NCI-H2227 (cell line): ENCODE measurements around the gene PCYT1B.
"Not testable (repeated sequence)": the region's sequence is repeated elsewhere in the genome, so short reads cannot be mapped to it uniquely, and the experiment has no call there.

Source experiments
- DNase-seq: peaks from one replicate; lab custom pipeline; 2025; ENCODE audit not compliant: unreplicated experiment; lab: John Stamatoyannopoulos, UW

PCYT1B gene

DNA sequence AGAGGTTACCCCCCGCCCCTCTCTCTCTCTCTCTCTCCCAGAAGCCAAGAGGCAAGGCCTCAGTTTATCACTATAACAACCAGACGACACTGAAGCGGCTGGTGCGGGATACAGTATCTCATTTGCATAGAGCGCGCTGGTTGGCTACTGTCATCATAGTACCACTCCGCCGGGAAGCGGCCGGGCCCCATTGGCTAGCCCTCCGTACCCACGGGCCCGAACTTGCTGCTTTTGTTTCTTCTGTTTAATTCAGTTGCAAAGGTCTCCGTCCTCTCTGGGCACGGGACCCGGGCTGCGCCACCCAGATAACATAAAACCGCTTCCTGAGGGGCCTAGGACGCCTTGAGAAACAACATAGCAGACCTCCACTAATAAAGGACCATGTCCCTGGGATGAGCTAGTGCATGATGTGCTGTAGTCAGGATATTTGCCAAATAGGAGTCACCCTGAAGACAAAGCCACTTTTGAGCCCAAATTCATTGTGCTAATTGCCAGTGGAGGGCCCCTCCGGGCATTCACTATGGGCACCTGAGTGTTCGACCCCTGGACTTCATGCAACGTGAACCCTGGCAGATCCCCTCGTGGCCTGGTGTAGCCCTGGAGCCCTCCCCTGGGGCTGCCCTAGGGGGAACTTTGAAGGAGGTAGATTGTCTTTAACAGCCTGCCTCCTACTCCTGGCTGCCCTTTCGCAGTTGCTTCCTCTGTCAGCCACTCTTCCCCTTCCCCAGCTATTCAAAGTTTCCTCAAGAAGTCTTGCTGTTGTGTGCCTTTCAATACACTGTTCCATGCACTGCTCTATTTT, at the start of gene PCYT1B:
Gene PCYT1B, minus strand, starts transcription at position 91 of the 802 bp plus-strand sequence. CDS start 242 bp downstream, outside the sequence.
- DNase-seq, result peak; percentile 89

DNA sequence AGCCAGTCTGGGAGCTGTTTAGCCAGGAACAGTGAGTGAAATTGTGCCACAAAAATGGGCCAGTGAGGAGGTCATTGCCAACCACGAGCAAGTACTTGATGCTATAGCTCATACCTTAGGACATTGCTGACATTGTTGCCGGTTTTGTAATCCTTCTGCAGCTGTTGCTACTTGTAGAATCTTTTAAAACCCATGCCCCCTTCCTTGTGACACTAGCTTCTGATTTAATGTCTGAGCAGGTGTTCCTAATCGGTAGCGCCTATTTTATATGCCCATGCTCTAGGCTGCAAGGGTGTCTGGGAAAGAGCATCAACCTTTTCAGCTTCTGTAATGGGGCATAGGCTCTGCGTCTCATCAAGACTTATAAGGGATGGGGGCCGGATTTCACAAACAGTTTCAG, 49.1 kb upstream of the PCYT1B start:
- no peak for DNase-seq

DNA sequence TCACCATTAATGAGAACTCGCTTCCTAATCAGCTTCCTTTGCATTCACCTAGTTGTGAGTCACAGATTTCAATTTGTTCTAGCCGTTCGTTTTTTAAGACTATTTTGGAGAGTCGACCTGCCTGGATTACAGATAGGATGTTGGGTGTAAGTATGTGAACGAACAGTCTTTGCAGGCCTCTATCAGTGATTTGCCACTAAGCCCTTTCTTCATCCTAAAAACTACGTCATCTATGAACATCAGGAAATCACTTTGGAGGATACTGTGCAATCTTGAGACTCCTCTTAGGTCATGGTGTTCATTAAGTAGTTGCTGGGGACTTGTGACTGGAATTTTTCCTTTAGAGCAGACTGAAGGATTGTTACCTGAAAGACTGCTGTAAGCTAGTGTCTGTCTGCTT, 47.7 kb upstream of the PCYT1B start:
- DNase-seq, result no peak

DNA sequence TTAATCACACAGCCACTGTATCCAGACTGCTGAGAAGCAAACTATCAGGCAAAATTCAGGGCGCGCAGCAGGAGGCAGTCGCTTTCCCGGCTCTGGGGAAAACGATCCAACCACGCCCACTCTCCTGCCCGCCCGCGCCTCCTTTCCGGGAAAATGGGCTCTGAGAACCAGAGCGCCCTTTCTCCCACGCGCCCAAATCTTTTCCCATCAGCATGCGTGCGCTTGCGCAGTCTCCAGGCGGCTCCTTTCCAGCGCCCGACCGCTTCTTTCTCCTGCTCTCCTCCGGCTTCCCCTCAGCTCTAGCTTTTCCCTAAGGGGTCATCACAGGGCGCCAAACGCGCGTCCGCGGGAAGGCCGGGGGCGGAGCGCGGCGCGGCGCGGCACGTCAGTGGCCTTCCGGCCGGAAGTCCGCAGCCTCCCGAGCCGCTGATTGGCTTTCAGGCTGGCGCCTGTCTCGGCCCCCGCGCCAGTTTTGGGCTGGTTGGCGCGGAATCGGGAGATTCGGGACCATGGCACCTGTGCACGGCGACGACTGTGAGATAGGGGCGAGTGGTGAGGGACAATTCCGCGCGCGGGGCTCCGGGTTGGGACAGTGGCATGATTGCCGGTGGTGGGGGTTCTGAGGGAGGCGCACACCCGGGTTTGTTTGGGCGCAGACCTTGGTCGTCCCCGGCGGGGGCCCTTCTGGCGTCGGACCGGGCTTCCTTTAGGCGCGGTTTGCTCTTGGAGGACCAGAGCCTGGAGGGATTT, 46.5 kb upstream of the PCYT1B start, which contains the start of gene POLA1:
Gene POLA1, plus strand, starts transcription at position 466 of the 750 bp plus-strand sequence. Its CDS starts 44 bp downstream, at position 510.
- DNase-seq, result peak; percentile 99

DNA sequence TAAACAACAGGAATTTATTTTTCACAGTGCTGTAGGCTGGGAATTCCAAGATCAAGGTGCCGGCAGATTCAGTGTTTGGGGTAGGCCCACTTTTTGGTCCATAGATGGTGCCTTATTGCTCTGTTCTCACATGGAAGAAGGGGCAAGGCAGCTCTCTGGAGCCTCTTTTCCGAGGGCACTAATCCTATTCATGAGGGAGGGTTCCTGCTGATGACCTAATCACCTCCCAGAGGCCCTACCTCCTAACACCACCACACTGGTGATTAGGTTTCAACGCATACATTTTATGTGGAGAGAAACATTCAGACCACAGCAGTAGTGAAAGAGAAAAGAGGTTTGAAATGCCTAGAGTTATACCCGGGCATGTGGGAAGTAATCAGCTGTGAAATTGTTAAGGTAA, 45.2 kb upstream of the PCYT1B start:
- DNase-seq, result no peak

DNA sequence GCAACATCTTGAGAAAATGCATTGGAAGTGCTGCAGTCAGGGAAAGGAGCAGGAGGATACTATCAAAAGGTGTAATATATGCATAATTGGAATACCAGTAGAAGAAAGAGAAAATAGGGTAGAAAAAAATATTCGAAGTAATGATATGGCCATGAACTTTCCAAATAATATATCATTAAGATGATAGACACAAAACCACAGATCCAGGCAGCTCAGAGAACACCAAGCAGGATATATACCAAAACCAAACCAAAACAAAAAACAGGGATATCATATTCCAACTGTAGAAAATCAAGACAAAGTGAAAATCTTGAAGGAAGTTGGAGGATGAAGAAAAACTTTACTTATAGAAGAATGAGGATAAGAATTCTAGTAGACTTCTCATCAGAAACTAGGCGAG, 36.9 kb upstream of the PCYT1B start:
- DNase-seq, result no peak

DNA sequence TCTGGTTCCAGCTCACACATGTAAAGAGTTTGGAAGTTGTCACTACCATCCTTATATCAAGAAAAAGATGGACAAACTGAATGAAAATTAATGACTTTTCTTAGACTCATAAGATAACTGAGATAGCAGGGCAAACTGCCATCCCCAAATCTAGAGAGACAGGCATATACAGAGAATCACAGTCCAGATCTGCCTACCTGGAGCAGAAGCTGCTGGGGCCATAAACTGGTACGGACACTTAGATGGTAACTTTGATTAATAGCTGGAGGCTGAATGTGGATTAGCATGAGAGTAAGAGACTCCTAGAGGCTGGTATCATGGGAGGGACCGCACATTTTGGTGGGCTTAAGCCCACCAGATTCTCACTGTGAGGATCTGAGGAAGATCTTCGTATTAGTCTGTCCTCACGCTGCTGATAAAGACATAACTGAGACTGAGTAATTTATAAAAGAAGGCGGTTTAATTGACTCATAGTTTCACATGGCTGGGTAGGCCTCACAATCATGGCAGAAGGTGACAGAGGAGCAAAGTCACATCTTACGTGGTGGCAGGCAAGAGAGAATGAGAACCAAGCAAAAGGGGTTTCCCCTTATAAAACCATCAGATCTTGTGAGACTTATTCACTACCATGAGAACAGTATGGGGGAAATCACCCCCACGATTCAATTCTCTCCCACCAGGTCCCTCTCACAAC, 35.7 kb upstream of the PCYT1B start:
- DNase-seq, result no peak

DNA sequence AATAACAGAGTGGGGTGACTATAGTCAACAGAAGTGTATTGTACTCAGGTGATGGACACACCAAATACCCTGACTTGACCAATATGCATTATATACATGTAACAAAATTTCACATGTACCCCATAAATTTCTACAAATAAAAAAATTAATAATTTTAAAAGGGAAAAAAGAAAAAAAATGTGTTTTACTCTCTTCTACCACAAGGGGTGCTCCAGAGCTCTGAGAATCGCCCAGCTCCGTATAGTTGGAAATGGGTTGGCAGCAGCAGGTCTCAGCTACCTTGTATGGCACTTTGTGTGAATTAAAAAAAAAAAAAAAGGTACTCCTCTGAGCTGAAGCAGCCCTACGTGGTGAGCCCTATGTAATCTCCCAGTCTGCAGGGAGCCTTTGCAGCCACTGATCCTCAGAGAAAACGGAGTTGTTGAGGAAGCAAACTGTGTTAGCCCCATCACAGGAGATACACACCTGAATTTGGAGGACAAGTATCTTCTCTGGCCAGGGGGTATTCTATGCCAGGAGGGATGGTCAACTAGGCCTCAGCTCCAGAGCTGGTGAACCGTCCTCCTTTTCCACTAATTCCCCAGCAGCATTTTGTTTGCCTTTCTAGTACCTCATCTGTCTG, 29.4 kb upstream of the PCYT1B start:
- peak; percentile 24 for DNase-seq

DNA sequence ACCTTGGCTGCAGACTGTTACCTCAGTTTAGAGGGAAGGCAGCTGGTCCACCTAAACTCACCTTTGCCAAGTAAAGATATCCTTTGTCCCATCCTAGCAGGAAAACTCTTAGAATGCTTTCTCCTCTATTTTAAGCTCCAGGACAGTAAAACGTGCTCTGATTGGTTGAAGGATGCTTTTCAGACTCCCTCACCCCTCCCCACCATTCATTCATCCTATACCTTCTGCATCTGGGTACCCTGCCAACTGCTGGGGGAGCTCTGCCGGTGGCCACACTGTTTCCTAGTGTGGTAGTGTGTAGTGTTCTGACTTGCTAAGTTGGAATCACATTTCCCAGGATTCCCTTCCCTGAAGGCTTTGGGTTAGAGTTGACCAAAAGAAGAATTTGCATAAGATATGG, 26.3 kb upstream of the PCYT1B start:
- DNase-seq, result no peak

DNA sequence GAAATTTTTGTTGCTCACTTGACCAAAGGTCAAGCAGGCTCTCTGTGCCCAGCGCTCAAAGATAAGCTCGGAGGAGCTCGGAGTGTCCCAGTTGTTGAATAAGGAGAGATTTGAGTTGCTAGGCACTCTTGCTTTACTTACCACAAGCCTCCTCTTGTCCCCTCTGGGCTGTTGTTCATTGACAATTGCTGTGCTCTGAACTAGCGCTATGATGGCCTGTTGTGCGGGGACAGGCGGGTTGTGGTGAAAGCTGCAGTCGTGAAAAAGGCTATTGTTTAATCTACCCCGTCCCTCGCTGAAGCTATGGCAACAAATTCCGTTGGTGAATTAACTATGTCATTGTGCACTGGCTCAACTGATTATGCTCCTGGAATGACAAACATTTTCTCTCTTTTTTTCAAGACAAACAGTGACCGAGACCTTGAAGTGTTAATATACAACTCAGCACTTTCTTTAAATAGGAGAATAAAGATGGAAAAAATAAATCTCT, 25.6 kb upstream of the PCYT1B start:
- DNase-seq, result no peak

DNA sequence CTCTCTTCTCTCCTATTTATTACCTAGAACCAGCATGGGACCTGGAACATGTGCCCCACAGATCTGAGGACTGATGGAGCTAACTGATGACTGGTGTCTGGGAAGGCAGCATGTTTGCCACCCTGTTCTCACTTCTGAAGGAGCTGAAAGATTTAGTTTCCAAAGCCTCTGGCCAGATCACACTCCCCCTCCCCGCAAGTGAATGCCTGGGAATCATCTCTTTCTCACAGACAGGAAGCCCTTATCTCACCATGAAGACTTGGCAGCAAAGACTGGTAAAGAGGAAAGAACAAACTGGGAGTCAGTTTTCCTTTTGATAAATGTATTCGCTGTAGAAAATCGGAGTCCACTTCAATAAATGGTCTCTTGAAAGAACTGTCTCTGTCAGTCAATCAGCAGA, 21.0 kb upstream of the PCYT1B start:
- DNase-seq, result no peak

DNA sequence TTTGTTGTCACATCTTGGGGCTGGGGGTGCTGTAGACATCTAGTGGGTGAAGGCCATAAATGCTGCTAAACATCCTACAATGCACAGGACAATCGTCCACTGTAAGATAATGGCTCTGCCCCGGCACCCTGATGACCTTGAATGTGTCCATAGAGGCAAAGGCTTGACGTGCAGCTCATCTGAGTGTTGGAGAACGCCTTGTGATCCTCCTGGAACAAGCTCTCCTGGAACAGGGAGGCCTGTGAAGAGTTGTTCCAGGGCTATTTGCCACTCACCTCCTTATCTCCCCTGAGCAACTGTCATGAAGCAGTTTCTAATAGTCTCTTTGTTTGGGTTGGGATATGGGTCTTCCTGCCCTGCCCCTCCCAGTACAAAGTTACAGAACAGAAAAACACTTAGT, 15.2 kb upstream of the PCYT1B start:
- no peak for DNase-seq

DNA sequence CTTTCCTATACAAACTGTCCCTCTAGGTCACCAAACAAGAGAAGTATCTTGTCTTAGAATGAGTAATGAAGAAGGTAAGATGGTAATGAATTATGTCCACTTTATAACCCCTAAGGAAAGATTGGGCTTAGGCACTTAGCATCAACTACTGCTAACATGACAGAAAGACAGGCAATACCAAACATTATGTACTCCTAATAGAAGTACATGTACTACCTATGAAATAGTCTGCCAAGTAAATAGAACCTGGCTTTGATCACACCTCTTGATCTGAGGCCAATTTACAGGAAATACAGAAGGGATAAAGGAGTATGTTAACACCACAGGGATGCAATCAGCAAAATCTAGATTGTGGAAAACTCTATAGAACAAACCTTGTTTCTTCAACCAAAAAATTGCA, 14.1 kb upstream of the PCYT1B start:
- DNase-seq, result no peak

DNA sequence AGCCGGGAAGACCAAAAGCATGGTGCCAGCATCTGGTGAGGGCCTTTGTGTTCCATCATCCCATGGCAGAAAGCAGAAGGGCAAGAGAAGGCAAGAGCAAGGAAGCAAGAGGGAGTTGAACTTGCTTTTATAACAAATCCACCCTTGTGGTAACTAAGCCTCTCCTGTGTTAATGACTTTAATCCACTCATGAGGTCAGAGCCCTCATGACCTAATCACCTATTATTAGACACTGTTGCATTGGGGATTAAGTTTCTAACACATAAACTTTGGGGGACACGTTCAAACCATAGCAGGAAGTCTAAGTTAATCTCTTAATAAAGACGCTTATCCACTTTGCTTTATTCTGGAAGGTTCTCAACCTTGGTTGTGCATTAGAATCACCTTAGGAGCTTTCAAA, 12.5 kb upstream of the PCYT1B start:
- no peak for DNase-seq

DNA sequence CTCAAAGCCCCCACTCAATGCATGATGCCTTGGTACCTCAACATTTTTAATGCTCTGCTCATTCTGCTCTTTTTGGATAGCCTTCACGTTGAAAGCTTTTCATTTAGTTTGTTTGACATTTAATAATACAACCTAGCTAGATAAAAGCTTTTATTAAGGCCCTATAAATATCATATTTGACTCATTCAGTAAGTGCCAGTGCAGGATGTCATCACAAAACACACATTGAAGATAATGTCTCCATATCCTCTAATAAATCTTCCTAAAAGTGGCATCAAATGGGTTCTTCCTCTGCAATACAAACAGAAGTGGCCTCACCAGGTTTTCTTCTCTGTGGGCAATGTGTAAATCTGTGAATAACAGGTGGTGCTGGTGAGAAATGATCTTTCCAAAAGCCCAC, 12.0 kb upstream of the PCYT1B start:
- no peak for DNase-seq

DNA sequence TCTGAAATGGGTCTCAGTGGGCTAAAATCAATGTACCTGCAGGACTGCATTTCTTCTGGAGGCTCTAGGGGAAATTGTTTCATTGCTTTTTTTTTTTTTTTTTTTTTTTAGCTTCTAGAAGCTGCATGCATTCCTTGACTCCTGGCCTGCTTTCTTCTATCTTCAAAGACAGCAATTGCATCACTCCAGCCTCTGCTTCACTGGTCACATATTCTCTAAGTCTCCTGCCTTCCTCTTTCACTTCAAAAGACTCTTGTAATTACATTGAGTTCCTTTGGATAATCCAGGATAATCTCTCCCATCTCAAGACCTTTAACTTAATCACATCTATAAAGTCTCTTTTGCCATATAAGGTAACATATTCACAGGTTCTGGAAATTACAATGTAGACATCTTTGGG, 11.3 kb upstream of the PCYT1B start:
- DNase-seq, result no peak

DNA sequence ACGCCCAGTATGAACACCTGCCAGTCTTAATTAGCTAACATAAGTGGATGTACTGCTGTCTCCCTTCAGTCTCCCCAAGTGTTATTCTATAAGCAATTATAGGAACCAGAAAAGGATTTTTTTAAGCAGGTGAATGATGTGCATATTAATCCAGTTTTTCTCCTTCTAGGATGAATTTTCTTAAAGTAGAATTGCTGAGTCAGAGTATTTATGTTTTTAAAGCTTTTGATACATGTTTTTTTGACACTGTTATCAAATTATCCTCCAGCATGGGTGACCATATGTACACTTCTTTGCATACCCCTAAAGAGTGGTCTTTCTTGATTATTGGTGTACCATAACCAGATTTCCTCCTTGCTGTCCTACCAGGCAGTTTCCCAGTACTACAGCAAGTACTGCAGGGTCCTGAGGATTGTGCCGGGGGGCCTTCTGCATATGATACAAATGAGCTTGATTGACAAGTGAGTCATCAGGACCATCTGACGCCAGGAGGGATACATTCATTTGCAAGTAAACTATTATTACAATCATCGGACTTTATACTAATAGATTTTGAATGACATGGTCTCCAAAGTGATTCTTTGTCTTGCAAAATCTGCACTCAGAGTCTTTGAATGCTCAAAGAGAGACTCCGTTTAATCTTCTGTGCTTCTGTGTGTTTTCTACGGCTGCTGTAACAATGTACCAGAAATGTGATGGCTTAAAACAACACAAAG, 10.7 kb upstream of the PCYT1B start:
- DNase-seq, result no peak

DNA sequence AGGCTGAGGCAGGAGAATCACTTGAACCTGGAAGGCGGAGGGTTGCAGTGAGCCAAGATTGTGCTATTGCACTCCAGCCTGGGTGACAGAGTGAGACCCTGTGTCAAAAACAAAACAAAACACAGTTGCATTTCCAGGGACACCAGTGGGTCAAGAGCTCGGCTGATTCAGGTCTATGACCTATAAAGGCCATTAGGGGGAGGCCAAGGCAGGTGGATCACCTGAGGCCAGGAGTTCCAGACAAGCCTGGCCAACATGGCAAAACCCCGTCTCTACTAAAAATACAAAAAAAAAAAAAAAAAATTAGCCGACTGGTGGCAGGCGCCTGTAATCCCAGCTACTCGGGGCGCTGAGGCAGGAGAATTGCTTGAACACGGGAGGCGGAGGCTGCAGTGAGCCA, 8.5 kb upstream of the PCYT1B start:
- DNase-seq, result not testable (repeated sequence)

DNA sequence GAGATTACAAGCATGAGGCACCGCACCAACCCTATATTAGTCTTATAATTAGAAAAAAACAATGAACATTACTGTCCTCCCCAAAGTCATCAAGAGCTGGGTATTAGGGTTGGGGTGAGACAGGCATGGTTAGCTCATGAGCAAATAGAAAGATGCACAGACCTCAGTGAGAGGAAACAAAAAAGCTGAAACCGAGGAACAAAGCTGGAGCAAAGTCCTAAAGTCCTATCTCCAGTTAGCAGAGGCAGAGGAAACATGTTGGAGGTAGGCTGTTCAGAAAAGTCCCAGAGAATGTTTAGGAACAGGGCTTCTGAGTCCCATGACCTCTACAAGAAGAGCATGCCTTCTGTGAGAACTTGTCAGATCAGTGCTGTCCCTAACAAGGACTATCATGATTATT, 4.6 kb upstream of the PCYT1B start:
- DNase-seq, result no peak

DNA sequence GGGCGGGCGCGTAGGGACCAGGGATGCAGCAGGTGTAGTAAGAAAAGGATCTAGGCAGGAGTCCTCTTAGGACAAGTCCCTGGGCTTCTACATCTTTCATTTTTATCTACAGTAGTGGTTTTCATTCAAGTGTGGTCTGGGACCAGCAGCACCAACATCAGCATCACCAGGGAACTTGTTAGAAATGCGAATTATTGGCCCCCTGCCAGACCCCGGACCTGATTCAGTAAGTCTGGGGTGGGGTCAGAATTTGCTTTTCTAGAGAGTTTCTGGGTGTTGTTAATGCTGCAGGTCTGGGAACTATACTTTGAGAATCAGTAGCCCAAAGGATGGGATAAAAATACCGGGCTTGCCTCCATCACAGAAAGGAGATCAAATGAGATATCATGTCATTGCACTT, 1.3 kb upstream of the PCYT1B start:
- no peak for DNase-seq
